KMS-11 (cell line): ENCODE results near the gene SHISA3.
"Not testable (repeated sequence)": the region's sequence is repeated elsewhere in the genome, so short reads cannot be mapped to it uniquely, and the experiment has no call there.

Experiments used
- H2AFZ ChIP-seq: fragments of 200-600 bp; sonication (generic); 2 replicates; pipeline ENCODE4 v1.6.1; 2016; ENCODE audit warnings: antibody characterized with exemption, mixed run types, low read depth
- H3K27ac ChIP-seq: fragments of 200-600 bp; sonication (generic); 2 replicates; pipeline ENCODE4 v1.6.1; 2016; ENCODE audit warnings: mild to moderate bottlenecking, mixed run types
- H3K27me3 ChIP-seq: fragments of 200-600 bp; sonication (generic); 2 replicates; pipeline ENCODE4 v1.6.1; 2017; ENCODE audit warnings: mild to moderate bottlenecking, low read depth, mixed run types, moderate library complexity; ENCODE audit not compliant: insufficient read depth
- H3K36me3 ChIP-seq: fragments of 200-600 bp; sonication (generic); 2 replicates; pipeline ENCODE4 v1.6.1; 2017; ENCODE audit warnings: mild to moderate bottlenecking, mixed run types; ENCODE audit not compliant: insufficient read depth
- H3K4me1 ChIP-seq: fragments of 200-600 bp; sonication (generic); 2 replicates; pipeline ENCODE4 v1.6.1; 2016; ENCODE audit warnings: mild to moderate bottlenecking, low read depth, mixed run types; ENCODE audit not compliant: poor library complexity, severe bottlenecking
- H3K4me2 ChIP-seq: fragments of 200-600 bp; sonication (generic); 2 replicates; pipeline ENCODE4 v1.7.0; 2016; ENCODE audit warnings: mild to moderate bottlenecking, mixed run types
- H3K4me3 ChIP-seq: fragments of 200-600 bp; sonication (generic); IDR thresholded peaks from 2 replicates; pipeline ENCODE4 v1.6.1; 2017; ENCODE audit warnings: low read depth, low read length, mixed read lengths; ENCODE audit not compliant: insufficient read depth
- H3K79me2 ChIP-seq: fragments of 200-600 bp; sonication (generic); 2 replicates; pipeline ENCODE4 v1.6.1; 2016; ENCODE audit warnings: low read depth, mixed run types; ENCODE audit not compliant: insufficient read depth
- H3K9ac ChIP-seq: fragments of 200-600 bp; sonication (generic); 2 replicates; pipeline ENCODE4 v1.6.1; 2016; ENCODE audit warnings: mild to moderate bottlenecking, mixed run types
- H4K20me1 ChIP-seq: fragments of 200-600 bp; sonication (generic); 2 replicates; pipeline ENCODE4 v1.6.1; 2016; ENCODE audit warnings: mild to moderate bottlenecking, mixed run types; ENCODE audit not compliant: insufficient read depth
- TF ChIP-seq, protein P1 (sequence below): fragments of 200-600 bp; sonication (generic); conservative IDR thresholded peaks from 2 replicates; pipeline ENCODE4 v1.6.1; 2017; ENCODE audit warnings: low read depth, mild to moderate bottlenecking, antibody characterized with exemption, low read length, moderate library complexity, mixed read lengths

Gene SHISA3

DNA sequence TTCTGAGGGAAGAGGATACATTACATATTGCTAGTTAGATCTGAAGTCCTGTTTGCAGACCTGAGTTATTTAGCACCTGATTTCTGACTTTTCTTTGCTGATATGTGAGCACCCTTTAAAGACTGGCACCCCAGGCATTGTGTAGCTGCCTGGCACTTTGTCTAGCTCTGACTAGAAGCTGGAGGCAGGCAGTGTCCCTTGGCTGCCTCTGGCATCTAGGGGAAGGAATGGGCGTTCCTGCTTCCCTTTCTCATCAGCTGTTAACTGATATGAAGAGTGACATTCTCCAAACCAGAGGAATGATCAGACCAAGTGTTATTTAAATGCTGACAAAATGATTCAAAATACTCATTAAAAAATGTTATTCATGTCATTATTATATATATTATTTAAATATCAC is 30.3 kb upstream of the SHISA3 start:
- no peak overlapping the region for H2AFZ ChIP-seq
- H3K79me2 ChIP-seq = no peaks in the 10 kb centered on the region
- H3K27me3 ChIP-seq = no peaks in the 10 kb centered on the region
- H4K20me1 ChIP-seq = no peaks in the 10 kb centered on the region
- no peak overlapping the region for H3K4me2 ChIP-seq
- no peaks in the 10 kb centered on the region for H3K4me1 ChIP-seq
- no peak overlapping the region for H3K27ac ChIP-seq
- no peaks in the 10 kb centered on the region for H3K36me3 ChIP-seq
- no peak overlapping the region for H3K4me3 ChIP-seq
- no peak overlapping the region for H3K9ac ChIP-seq
- TF ChIP-seq, protein P1, sequence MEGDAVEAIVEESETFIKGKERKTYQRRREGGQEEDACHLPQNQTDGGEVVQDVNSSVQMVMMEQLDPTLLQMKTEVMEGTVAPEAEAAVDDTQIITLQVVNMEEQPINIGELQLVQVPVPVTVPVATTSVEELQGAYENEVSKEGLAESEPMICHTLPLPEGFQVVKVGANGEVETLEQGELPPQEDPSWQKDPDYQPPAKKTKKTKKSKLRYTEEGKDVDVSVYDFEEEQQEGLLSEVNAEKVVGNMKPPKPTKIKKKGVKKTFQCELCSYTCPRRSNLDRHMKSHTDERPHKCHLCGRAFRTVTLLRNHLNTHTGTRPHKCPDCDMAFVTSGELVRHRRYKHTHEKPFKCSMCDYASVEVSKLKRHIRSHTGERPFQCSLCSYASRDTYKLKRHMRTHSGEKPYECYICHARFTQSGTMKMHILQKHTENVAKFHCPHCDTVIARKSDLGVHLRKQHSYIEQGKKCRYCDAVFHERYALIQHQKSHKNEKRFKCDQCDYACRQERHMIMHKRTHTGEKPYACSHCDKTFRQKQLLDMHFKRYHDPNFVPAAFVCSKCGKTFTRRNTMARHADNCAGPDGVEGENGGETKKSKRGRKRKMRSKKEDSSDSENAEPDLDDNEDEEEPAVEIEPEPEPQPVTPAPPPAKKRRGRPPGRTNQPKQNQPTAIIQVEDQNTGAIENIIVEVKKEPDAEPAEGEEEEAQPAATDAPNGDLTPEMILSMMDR = no peak

DNA sequence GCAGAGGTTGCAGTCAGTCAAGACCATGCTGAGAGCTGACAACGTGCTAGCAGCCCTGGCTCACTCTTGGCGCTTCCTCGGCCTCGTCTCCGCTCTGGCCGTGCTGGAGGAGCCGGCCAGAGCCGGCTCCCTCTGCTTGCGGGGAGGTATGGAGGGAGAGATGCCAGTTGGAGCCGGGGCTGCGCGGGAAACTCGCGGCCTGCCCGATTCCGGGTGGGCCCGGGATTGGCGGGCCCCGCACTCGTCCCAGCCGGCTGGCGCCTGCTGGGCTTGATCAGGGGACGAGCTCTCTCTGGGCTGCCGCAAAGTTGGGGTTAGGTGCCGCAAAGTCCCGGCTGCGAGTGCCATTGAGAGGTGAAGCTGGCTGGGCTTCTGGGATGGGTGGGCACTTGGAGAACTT is 27.8 kb upstream of the SHISA3 start:
- H3K36me3 ChIP-seq = no peaks in the 10 kb centered on the region
- H3K4me3 ChIP-seq = no peak overlapping the region
- no peak overlapping the region for H2AFZ ChIP-seq
- H3K79me2 ChIP-seq = no peaks in the 10 kb centered on the region
- no peak overlapping the region for H3K27ac ChIP-seq
- H3K4me1 ChIP-seq = no peaks in the 10 kb centered on the region
- TF ChIP-seq, protein P1 = no peak
- no peaks in the 10 kb centered on the region for H3K27me3 ChIP-seq
- no peak overlapping the region for H3K9ac ChIP-seq
- H4K20me1 ChIP-seq = no peaks in the 10 kb centered on the region
- H3K4me2 ChIP-seq = no peak overlapping the region

DNA sequence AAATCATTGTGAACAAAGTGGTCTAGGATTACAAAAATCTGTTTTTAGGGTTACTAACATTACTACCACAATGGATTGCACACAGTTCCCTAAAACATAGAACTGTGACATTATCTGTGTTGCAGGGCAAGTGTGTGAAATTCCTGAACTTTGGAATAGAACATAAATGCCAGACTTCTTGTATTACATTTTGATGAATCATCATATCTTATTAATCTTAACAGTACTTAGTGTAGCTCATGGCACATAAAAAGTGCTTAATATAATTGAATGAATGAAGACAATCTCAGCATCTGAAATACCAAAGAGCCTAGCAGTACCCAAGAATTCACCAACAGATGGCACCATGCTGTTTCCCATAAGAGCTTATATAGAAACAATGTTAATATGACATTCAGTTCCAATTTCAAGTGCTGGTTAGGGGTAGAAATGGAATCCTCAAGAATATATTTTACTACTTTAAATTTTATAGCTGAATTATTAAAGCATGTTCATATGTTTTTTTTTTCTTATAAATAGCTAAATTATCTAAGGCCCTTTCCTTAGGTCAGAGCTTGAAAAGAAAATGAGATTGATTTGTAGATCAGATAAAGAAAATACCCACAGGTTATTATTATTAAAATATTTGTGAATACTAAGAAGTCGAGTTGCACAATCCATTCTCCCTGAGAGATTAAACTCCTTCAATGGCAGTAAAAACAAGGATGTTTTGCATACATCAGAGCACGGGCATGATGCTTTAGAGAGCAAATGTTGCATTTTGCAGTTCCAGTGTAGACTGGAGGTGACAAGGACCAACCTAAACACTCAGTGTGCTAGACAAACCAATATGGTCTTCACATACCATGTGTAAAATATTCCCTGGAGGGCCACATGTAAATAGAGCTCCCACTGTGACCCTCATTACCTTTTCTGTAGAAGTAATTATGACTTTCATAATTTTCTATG is 25.7 kb upstream of the SHISA3 start:
- H3K27ac ChIP-seq = no peak overlapping the region
- H3K9ac ChIP-seq = no peak overlapping the region
- H3K79me2 ChIP-seq = no peaks in the 10 kb centered on the region
- no peaks in the 10 kb centered on the region for H4K20me1 ChIP-seq
- H2AFZ ChIP-seq = no peak overlapping the region
- no peak overlapping the region for H3K4me3 ChIP-seq
- no peaks in the 10 kb centered on the region for H3K27me3 ChIP-seq
- H3K4me2 ChIP-seq = no peak overlapping the region
- H3K36me3 ChIP-seq = no peaks in the 10 kb centered on the region
- TF ChIP-seq, protein P1 = no peak; the same call in 1 of the 2 replicates
- H3K4me1 ChIP-seq = no peaks in the 10 kb centered on the region

DNA sequence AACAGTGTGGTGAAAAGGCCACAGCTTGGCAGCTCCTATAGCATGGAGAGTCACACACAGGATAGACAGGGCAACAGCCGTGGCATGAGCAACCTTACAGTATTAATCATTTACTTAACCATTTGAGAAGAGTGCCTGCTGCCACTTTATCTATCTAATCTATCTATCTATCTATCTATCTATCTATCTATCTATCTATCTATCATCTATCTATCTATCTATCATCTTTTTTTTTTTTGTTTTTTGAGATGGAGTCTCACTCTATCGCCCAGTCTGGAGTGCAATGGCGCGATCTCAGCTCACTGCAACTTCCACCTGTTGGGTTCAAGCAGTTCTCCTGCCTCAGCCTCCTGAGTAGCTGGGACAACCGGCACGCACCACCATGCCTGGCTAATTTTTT is 25.0 kb upstream of the SHISA3 start:
- not testable (repeated sequence) for H3K27ac ChIP-seq, H3K36me3 ChIP-seq, H3K4me3 ChIP-seq, H3K27me3 ChIP-seq, H2AFZ ChIP-seq, H3K4me2 ChIP-seq, H4K20me1 ChIP-seq, H3K4me1 ChIP-seq, H3K9ac ChIP-seq, H3K79me2 ChIP-seq

DNA sequence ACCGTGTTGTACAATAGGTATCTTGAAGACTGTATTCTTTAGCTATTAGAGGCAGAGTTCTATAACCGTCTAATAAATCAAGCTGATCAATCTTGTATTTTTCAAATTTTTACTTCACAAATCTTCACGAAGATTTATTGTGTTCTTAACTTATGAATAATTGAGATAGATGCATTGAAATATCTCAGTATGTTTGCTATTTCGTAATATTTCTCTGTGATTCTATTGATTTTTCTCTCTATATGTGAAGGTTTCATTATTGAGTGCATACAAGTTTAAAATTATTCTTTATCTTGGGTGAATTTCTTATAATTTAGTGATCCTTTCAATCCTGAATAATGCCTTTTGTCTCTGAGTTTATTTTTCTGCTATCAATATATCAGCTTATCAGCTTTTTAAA is 19.8 kb upstream of the SHISA3 start:
- Histone ChIP-seq H4K20me1 (no peaks in the 10 kb centered on the region), H2AFZ (no peak overlapping the region), H3K9ac (no peak overlapping the region), H3K4me3 (no peak overlapping the region), H3K4me2 (no peak overlapping the region), H3K27ac (no peak overlapping the region), H3K79me2 (no peaks in the 10 kb centered on the region), H3K27me3 (no peaks in the 10 kb centered on the region), H3K4me1 (no peaks in the 10 kb centered on the region), H3K36me3 (no peaks in the 10 kb centered on the region)
- TF ChIP-seq, protein P1 = no peak
